Duodenal mucosa (tissue), 2 donors: ENCODE data around the gene PRR33.

Experiments used
- H3K27ac ChIP-seq: one replicate; pipeline ENCODE4 v1.7.0; 2013; ENCODE audit warnings: low read depth, low read length
- H3K27me3 ChIP-seq, 2 donors: one replicate each; pipeline ENCODE4 v1.7.0; 2013; ENCODE audit warnings: low read length in 2 of 2, control low read depth in 1 of 2; ENCODE audit not compliant: insufficient read depth in 2 of 2, control insufficient read depth in 1 of 2
- H3K36me3 ChIP-seq, 2 donors: one replicate each; pipeline ENCODE4 v1.7.0; 2013; ENCODE audit warnings: low read length in 2 of 2, control low read depth in 1 of 2; ENCODE audit not compliant: insufficient read depth in 2 of 2, control insufficient read depth in 1 of 2
- H3K4me1 ChIP-seq, 2 donors: one replicate each; pipeline ENCODE4 v1.7.0; 2013; ENCODE audit warnings: low read length in 2 of 2, control low read depth in 1 of 2; ENCODE audit not compliant: insufficient read depth in 2 of 2, control insufficient read depth in 1 of 2
- H3K4me3 ChIP-seq, 2 donors: one replicate each; pipeline ENCODE4 v1.7.0; 2013; ENCODE audit warnings: low read length in 2 of 2, low read depth in 1 of 2
- H3K9ac ChIP-seq, 2 donors: one replicate each; pipeline ENCODE4 v1.7.0; 2013; ENCODE audit warnings: low read length in 2 of 2, low read depth in 1 of 2
- H3K9me3 ChIP-seq, 2 donors: one replicate each; pipeline ENCODE4 v1.7.0; 2013; ENCODE audit warnings: low read length in 2 of 2, control low read depth in 1 of 2; ENCODE audit not compliant: control insufficient read depth in 1 of 2

PRR33 gene

DNA sequence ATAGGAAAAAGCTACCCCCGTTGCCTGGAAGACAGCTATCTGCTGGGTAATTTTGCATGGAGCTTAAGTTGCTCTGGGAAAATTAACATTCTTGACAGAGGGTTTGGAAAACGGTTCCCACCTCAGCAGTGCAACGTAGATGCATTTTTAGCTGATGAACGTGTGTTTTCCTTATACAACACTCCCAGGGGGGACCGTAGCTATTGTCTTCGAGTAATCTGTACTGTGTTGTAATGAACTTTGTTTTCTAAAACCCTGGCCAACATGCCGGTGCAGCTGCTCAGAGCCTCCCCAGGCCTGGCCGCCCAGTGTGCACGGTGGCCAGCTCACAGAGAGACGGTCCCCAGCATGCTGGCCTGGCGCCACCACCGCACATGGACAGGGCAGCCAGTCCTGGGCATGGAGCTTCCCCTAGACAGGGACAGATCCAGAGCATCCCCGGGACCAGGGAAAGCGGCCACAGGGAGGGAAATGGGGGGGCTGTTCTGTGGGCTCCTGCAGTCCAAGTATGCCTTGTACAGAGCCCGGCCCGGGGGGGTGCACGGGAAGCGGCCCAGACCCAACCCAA lies 30.0 kb upstream of the PRR33 start:
- Histone ChIP-seq H3K4me3 (no peak overlapping the region), H3K4me1 (no peaks in the 10 kb centered on the region), H3K9ac (no peak overlapping the region), H3K27me3 (no peaks in the 10 kb centered on the region), H3K27ac (no peak overlapping the region), H3K36me3 (no peaks in the 10 kb centered on the region), H3K9me3 (no peaks in the 10 kb centered on the region)

DNA sequence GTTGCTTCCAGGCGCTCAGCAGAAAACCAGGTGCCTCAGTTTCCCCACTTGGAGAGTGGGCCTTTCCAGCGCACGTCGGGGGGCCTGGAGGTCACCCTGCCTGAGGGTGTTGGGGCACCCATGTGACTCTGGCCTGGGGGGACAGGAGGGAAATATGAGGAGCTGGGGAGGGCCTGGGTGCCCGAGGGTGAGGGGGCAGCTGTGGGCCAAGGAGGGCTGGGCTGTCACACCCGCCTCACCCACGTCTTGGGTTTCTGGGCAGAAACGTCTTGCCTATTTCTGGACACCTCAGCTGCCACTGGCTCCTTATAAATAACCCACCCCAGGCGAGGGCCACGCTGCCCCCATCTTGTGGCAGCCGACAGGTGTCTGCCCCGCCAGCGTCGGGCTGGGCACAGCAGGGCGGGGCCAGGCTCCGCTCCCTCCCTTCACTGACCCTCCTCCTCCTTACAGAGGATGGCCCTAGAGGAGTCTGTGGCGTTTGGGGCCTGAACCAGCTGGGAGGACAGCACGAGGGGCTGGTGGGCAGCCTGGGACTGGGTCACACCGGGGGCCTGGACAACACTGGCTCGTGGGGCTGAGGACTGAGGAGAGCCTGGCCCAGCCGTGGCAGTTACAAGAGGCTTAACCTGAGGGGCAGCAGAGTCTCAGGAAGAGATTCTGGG lies 29.3 kb upstream of the PRR33 start:
- Histone ChIP-seq H3K4me1 (no peaks in the 10 kb centered on the region), H3K27me3 (no peaks in the 10 kb centered on the region), H3K9me3 (no peaks in the 10 kb centered on the region), H3K4me3 (no peak overlapping the region), H3K27ac (no peak overlapping the region), H3K36me3 (no peaks in the 10 kb centered on the region), H3K9ac (no peak overlapping the region)

DNA sequence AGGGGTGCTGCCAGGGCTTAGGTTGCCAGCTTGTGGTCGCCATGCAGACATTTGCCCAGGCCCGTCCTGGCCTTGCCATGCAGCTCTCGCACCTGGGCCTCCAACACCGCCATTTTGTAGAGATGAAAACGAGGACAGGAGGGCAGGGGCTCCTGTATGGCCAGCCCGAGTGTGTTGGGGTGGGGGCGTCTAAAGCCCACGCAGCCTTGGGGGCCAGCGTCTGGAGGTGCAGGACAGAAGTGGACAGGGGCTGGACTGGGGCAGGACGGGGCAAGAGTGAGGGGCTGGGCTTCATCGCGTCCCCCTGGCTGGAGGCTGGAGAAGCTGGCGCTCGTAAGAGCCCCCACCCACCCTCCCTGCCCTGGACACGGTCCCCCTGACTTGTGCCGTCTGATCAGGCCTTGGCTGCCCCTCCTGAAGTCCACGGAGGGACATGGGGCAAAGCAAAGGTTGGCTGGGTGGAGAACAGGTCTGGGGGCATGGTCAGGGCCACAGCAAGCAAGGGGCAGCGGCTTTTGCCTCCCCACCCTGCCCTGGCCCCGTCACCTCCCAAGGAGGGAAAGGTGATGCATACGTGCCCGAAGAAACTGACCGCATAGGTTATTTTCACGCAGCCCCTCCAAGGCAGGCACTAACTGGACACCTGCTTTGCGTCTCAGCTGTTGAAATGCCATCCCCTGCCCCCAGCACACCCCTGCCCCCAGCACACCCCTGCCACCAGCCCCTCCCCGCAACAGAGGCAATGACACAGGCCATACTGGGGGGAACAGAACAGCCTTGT lies 28.6 kb upstream of the PRR33 start:
- Histone ChIP-seq H3K4me3 (no peak overlapping the region), H3K9ac (no peak overlapping the region), H3K9me3 (no peaks in the 10 kb centered on the region), H3K27ac (no peak overlapping the region), H3K36me3 (no peaks in the 10 kb centered on the region), H3K27me3 (no peaks in the 10 kb centered on the region), H3K4me1 (no peaks in the 10 kb centered on the region)

DNA sequence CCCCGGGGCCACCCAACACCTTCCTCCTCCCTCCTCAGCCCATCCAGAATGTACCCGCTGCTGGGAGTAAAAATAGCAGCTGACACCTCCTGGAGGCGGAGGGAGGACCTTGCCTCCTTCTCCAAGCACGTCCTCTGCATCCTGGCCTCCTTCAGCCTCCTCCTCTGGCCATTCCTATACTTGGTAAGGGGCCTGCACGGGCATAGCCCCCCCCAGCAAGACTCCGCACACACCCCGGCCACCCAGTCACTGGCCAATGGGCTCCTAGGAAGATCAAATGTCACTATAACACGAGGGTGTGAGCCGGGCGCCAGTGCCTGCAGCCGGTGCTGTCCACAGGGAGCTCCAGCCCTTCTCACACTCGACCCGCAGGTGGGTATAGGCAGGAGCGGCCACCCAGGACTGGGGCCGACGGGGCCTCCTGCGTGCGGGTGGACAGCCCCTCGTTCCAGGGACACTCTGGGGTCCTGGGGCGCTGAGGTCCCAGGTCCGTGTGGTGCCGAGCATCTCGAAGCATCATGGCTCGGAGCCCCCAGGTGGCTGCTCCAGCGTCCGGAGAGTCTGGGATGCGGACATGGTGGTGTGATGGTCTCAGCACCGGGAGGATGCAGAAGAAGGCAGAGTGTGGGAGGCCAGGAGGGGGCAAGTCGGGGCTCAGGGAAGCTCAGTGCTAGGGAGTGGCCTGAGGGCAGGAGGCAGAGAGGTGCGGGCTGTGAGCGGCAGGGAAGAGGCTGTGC lies 27.9 kb upstream of the PRR33 start, which contains the start of gene TNNT3:
Gene TNNT3 (plus strand): TSS at position 313 of the 737 bp plus-strand sequence. CDS start 3,172 bp downstream, outside the sequence.
- H3K27ac ChIP-seq, result no peak within 1 kb of the TSS
- no peaks in the 10 kb centered on the region for H3K4me1 ChIP-seq
- no peak within 1 kb of the TSS for H3K9ac ChIP-seq

DNA sequence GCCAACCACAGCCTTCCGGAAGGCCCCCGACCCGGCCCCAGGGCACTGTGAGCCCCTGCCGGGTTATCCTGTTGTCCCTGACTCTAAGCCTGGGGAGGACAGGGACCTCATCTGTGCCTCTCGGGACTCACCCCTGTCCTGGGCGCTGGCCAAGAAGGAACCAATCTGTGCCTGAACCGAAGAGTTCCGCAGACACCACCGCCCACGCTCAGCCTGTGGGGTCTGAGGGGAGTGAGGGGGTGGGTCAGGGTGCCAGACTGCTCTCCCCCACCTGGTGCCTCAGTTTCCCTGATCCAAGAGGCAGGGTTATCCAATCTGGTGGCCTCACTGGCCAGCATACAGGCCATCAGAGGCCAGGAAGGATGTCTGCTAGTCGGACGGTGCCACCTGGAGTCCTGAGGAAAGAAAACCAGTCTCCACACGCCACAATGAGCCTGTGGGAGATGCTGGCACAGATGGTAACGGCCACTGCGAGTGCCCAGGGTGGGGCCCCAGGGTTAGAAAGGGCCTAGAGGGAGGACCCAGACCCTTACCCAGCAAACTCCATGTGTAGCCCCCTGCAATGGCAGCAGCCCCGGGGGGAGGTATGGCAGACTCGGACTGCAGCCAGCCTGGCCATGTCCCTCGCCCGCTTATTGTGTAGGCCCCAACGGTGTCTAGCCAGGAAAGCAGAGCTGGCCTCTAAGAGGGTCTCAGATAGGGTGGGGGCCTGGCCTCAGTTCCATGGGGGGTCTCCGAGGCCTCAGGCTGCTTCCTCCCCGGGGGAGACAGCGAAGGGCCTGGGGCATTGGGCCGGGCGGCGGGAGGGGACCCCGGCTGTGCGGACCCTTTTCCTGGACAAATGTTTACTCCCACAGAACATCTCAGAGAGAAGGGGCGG lies 27.0 kb upstream of the PRR33 start:
- H3K9ac ChIP-seq, result no peak overlapping the region
- H3K27ac ChIP-seq, result no peak overlapping the region
- no peaks in the 10 kb centered on the region for H3K36me3 ChIP-seq
- no peaks in the 10 kb centered on the region for H3K9me3 ChIP-seq
- no peak overlapping the region for H3K4me3 ChIP-seq
- H3K4me1 ChIP-seq, result no peaks in the 10 kb centered on the region
- peaks cover 0 to 4% of the 10 kb centered on the region in 2 donors for H3K27me3 ChIP-seq

More for the DNA sequence above, 27.9 kb upstream of the PRR33 start, which contains the start of gene TNNT3:
- H3K27me3 ChIP-seq, result no peaks in the 10 kb centered on the region
- H3K9me3 ChIP-seq, result no peaks in the 10 kb centered on the region
- H3K4me3 ChIP-seq, result no peak within 1 kb of the TSS
- no peaks in the 10 kb centered on the region for H3K36me3 ChIP-seq

DNA sequence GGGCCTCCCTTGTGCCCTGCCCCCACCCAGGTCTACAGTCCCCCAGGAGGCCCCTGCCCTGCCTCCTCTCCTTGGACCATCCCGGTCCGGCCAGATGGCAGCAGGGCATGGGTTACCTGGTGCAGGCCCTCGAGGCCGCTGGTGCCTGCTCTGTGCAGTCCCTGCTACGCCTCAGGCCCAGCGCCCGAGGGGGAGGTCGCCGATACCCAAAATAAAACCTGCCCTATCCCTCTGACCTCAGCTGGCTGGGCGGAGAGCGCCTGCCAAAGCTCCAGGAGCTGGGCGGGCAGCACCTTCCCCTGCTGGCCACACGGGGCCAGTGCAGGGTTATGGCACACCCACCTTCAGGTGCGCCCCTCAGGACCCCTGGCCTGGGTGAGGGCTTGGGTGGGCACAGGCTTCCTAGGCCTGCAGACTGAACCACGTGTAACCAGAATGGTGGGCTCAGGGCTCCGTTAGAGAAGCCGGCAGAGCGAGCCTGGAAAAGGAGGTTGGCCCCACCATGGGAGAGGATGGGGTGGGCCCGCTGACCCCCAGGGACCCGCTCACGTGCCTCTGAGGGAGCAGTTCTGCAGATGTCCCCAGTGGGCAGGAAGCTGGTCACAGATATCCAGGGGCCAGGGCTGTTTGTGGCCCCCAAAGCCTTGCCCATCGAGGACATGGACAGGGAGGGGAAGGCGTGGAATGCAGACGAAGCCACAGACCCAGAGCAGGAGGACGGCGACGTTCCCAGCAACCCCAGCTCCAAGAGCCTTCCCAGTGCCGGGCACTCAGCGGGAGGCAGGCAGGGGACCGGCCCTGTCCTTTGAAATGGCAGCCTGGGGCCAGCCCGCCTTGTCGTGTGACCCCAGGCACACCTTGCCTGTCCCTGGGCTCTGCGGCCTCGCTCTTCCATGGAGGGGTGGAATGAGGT lies 26.1 kb upstream of the PRR33 start:
- H3K27ac ChIP-seq, result no peak overlapping the region
- peaks cover 0 to 4% of the 10 kb centered on the region in 2 donors for H3K27me3 ChIP-seq
- no peaks in the 10 kb centered on the region for H3K36me3 ChIP-seq
- H3K4me3 ChIP-seq, result no peak overlapping the region
- H3K4me1 ChIP-seq, result no peaks in the 10 kb centered on the region
- no peak overlapping the region for H3K9ac ChIP-seq
- H3K9me3 ChIP-seq, result no peaks in the 10 kb centered on the region

DNA sequence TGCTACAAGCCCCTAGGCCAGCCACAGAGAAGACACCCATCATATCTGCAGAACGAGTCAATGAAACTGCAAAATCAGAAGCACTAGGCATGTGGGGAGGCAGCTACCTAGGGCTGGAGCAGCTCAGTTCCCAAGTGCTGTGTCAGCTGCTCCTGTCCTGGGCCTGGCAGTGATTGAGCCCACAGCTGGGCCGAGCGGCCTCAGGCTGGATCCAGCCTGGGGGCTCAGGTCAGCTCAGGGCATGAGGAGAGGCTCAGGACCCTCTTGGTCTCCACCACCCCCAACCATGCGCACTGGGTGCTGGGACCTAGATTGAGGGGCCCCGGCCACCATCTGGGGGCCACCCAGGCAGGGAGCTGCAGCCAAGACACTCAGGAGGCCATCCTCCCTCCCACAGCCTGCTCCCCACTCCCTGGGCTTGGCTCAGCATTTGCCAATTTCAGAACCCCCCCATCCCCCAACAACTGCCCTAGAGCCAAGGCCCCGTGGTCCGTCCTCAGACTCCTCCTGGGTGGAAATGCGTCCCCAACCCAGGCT lies 25.4 kb upstream of the PRR33 start:
- Histone ChIP-seq H3K9me3 (no peaks in the 10 kb centered on the region), H3K27ac (no peak overlapping the region), H3K4me1 (no peaks in the 10 kb centered on the region), H3K36me3 (no peaks in the 10 kb centered on the region), H3K27me3 (peaks cover 0 to 4% of the 10 kb centered on the region in 2 donors), H3K9ac (no peak overlapping the region), H3K4me3 (no peak overlapping the region)

DNA sequence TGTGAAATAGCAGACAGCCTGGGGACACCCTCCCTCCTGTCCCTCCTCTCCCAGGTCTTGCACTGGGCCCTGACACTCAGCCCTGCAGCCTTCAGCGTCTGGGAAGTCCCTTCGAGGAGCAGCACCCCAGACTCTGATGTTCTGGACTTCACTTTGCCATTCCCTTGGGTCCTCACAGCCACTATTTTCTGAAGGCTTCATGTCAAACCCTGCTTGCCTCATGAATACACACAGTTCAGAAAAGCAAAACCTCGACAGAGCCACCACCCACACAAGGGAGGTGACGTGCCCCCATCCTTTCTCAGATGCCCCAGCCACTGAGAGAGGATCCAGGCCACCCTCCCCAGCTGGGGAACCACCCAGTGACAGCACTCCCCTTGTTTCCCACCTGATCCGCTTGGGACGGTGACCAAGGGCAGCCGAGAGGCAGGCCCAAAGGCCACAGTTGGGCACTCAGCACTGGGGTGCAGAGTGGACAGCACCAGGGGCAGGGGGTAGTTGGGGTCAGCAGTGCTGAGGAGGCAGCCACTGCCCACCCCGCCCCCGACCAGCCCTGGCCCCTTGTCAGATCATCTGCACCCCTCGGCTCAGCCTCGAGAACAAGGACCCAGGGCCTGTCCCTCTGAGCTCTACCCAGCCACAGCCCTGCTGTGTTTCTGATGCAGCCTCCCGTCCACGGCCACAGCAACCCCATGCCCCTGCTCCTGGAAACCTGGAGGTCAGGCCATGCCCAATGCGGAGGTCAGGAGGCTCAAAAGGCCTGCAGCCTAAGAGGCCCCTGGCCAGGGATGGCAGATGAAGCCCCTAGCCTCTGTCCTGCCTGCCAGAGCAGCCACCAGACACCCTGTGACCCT lies 24.7 kb upstream of the PRR33 start:
- peaks cover 0 to 4% of the 10 kb centered on the region in 2 donors for H3K27me3 ChIP-seq
- H3K36me3 ChIP-seq, result no peaks in the 10 kb centered on the region
- no peak overlapping the region for H3K4me3 ChIP-seq
- H3K27ac ChIP-seq, result no peak overlapping the region
- H3K9ac ChIP-seq, result no peak overlapping the region
- H3K4me1 ChIP-seq, result no peaks in the 10 kb centered on the region
- no peaks in the 10 kb centered on the region for H3K9me3 ChIP-seq
